ENCODE data around the gene EID2. TPM values are rescaled to one million over a fixed set of nuclear protein-coding genes. Genes with fewer than 3 reads are reported as not detected.

EID2 gene
- total and polyA plus RNA-seq, 2 of the 8 experiments (the other 6 are each of a cell fraction or from before 2014, with no cell fraction given) = 7.8 to 29.6 TPM

GRCh38 chr19:39542206-39542605 lies 2.2 kb upstream of the EID2 start:
- Histone ChIP-seq H4K8ac (ENCODE audit: extremely low read depth, insufficient read depth, low read length) (no peak overlapping the region), H3K18ac (ENCODE audit: extremely low read depth, low read length) (no peak overlapping the region), H4K5ac (ENCODE audit: insufficient read length, low read depth, low read length) (no peak overlapping the region), H3K9me3 (ENCODE audit: insufficient read depth in 2 of 2, low read depth in 1 of 2, low read length in 1 of 2) (no peaks in the 10 kb centered on the region), H3K27me3 (replicated peaks in 1 of 4; ENCODE audit: control insufficient read depth in 3 of 4, extremely low read depth in 1 of 4, insufficient read depth in 3 of 4, low read length in 3 of 4) (no peaks in the 10 kb centered on the region), H3K27ac (ENCODE audit: low read depth, low read length) (no peak overlapping the region), H3K79me2 (ENCODE audit: control insufficient read depth in 1 of 2, insufficient read depth in 2 of 2, low read length in 2 of 2) (peaks cover 0 to 14% of the 10 kb centered on the region in 2 experiments; a peak in 2 of 4 replicates), H2AK5ac (ENCODE audit: low read depth, low read length) (no peak overlapping the region), H3K4me1 (replicated peaks in 1 of 4; ENCODE audit: control insufficient read depth in 3 of 4, insufficient read depth in 4 of 4, low read length in 3 of 4) (peaks cover 0 to 4% (median under 1%) of the 10 kb centered on the region in 4 experiments; a peak in 4 of 7 replicates), H3K56ac (replicated peaks; ENCODE audit: insufficient read length, low read depth, low read length) (no peak overlapping the region), H2AFZ (ENCODE audit: low read length) (no peak overlapping the region), H3K4me3 (ENCODE audit: extremely low read depth in 1 of 4, insufficient read depth in 2 of 4, low read depth in 3 of 4, low read length in 4 of 4) (no peak overlapping the region), H3K4me2 (ENCODE audit: insufficient read depth in 1 of 2, low read depth in 2 of 2, low read length in 2 of 2) (no peak overlapping the region), H3K23ac (ENCODE audit: insufficient read length) (no peak overlapping the region), H3K14ac (ENCODE audit: insufficient read length) (no peak overlapping the region), H2BK12ac (ENCODE audit: low read depth, low read length) (no peak overlapping the region), H3K79me1 (ENCODE audit: low read depth, low read length) (no peaks in the 10 kb centered on the region), H4K91ac (replicated peaks; ENCODE audit: insufficient read length, low read length) (peak overlapping the region; percentile 10), H3K36me3 (ENCODE audit: control insufficient read depth in 2 of 4, insufficient read depth in 4 of 4, low read length in 3 of 4) (no peaks in the 10 kb centered on the region), H2BK5ac (ENCODE audit: low read depth, low read length) (no peak overlapping the region), H2BK120ac (replicated peaks; ENCODE audit: low read depth, low read length) (no peak overlapping the region), H2BK20ac (ENCODE audit: low read length) (no peak overlapping the region), H3K23me2 (ENCODE audit: low read depth, low read length) (peaks cover 2% of the 10 kb centered on the region), H3K4ac (replicated peaks; ENCODE audit: insufficient read length, low read depth, low read length) (peak overlapping the region; percentile 87), H3K9ac (replicated peaks in 1 of 4; ENCODE audit: extremely low read depth in 1 of 4, low read depth in 3 of 4, low read length in 3 of 4) (no peak overlapping the region; a peak in 1 of 7 replicates), H4K20me1 (replicated peaks in 1 of 2; ENCODE audit: control insufficient read depth in 1 of 2, insufficient read depth in 2 of 2, low read length in 2 of 2) (no peaks in the 10 kb centered on the region), H2BK15ac (ENCODE audit: low read length) (no peak overlapping the region)
- POLR2A ChIA-PET (ENCODE audit: partially characterized antibody) = interaction anchor here (2.1 kb wide), 1 partner anchor 106 kb away, joined by 8 read pairs; the partner anchor contains the start of gene RPS16
- DNase-seq (ENCODE audit: low read depth in 1 of 2, low spot score in 2 of 2) = peak in 1 of 2 experiments; percentile 24
- 70% methylated on average over 2 of the region's 2 CpGs; no CpG with 5 or more reads in 1 of the 2 experiments for WGBS, 2 experiments (ENCODE audit: extremely low coverage in 1 of 2, insufficient coverage in 1 of 2, insufficient read length in 1 of 2, insufficient replicate concordance in 2 of 2, low coverage in 1 of 2, low lambda C conversion rate in 2 of 2, missing lambda C conversion rate in 1 of 2)
- FAIRE-seq = no peak
- TF ChIP-seq RBBP5 (IDR thresholded peaks at IDR 0.05; ENCODE audit: borderline replicate concordance, low read depth, low read length) = no peak
- no peak for TF ChIP-seq FOSL1 (IDR thresholded peaks at IDR 0.05; ENCODE audit: insufficient read depth, low read depth, low read length)
- no peak for TF ChIP-seq EP300 (IDR thresholded peaks at IDR 0.05; ENCODE audit: borderline replicate concordance in 1 of 2, low read depth in 2 of 2, low read length in 2 of 2)
- TF ChIP-seq ZNF274 (IDR thresholded peaks at IDR 0.05; ENCODE audit: borderline replicate concordance, extremely low read depth, low read length) = no peak
- TF ChIP-seq KDM1A (IDR thresholded peaks at IDR 0.05; ENCODE audit: borderline replicate concordance, low read length) = no peak
- TF ChIP-seq MAFK (IDR thresholded peaks at IDR 0.05; ENCODE audit: low read depth, low read length) = no peak
- TF ChIP-seq HDAC6 (IDR thresholded peaks at IDR 0.05; ENCODE audit: low read depth, low read length) = no peak
- no peak for TF ChIP-seq JUN (IDR thresholded peaks at IDR 0.05; ENCODE audit: low read depth, low read length)
- no peak for TF ChIP-seq POU5F1 (IDR thresholded peaks at IDR 0.05; ENCODE audit: low read depth, low read length)
- no peak for TF ChIP-seq SIN3A (conservative IDR thresholded peaks at IDR 0.05 in 1 of 2, IDR thresholded peaks at IDR 0.05 in 1 of 2; ENCODE audit: low read depth in 1 of 2, low read length in 2 of 2)
- no peak for TF ChIP-seq CBX5 (IDR thresholded peaks at IDR 0.05; ENCODE audit: low read depth, low read length)
- TF ChIP-seq CHD2 (IDR thresholded peaks at IDR 0.05; ENCODE audit: low read length) = no peak
- TF ChIP-seq SIX5 (IDR thresholded peaks at IDR 0.05; ENCODE audit: low read depth, low read length) = no peak
- no peak for TF ChIP-seq YY1 (IDR thresholded peaks at IDR 0.05; ENCODE audit: low read depth, low read length)
- CTCF ChIA-PET (ENCODE audit: partially characterized antibody) = interaction anchor here (0.5 to 3.6 kb wide), 7 partner anchors 9 to 1807 kb away, joined by 3 to 15 read pairs (median 4); partner anchors contain the start of gene EID2B
